CD8-positive, alpha-beta memory T cell (primary cell): ENCODE results near the gene SLC8A1. TPM values are rescaled to one million over a fixed set of nuclear protein-coding genes. Genes with fewer than 3 reads are reported as not detected.

ENCODE experiments used
- CTCF ChIA-PET: fragments of 350-600 bp; sonication (Branson Sonifier 250); formaldehyde crosslinking; loops from one replicate; lab custom pipeline; 2021; ENCODE audit warnings: antibody characterized with exemption; lab: Charles Lee
- POLR2A ChIA-PET: fragments of 350-600 bp; sonication (Branson Sonifier 250); formaldehyde crosslinking; loops from one replicate; lab custom pipeline; 2021; ENCODE audit warnings: antibody characterized with exemption; lab: Charles Lee
- DNase-seq, 5 donors: peaks; one replicate each; pipeline versions ENCODE4 v3.0.0 to v3.0.0-alpha.2; 2020 to 2022; ENCODE audit warnings: mixed read lengths in 1 of 5
- H3K27ac ChIP-seq: one replicate; pipeline ENCODE4 v1.7.0; 2013; ENCODE audit warnings: low read depth, mild to moderate bottlenecking, low read length, moderate library complexity
- H3K27me3 ChIP-seq: 2 replicates; pipeline ENCODE4 v1.7.0; 2013; ENCODE audit warnings: low read length, mild to moderate bottlenecking; ENCODE audit not compliant: insufficient read depth, poor library complexity, severe bottlenecking
- H3K36me3 ChIP-seq: 2 replicates; pipeline ENCODE4 v1.7.0; 2013; ENCODE audit warnings: mild to moderate bottlenecking, low read length, moderate library complexity; ENCODE audit not compliant: insufficient read depth
- H3K4me1 ChIP-seq: 2 replicates; pipeline ENCODE4 v1.7.0; 2013; ENCODE audit warnings: mild to moderate bottlenecking, low read length, moderate library complexity; ENCODE audit not compliant: insufficient read depth
- H3K4me3 ChIP-seq: 2 replicates; pipeline ENCODE4 v1.7.0; 2013; ENCODE audit warnings: mild to moderate bottlenecking, low read length
- H3K9me3 ChIP-seq: 2 replicates; pipeline ENCODE4 v1.7.0; 2013; ENCODE audit warnings: mild to moderate bottlenecking, low read length
- H3K27ac Mint-ChIP-seq, 8 donors: one replicate each; pipeline ENCODE4 v1.8.0; 2020 to 2021; ENCODE audit warnings: mixed read lengths in 8 of 8, mild to moderate bottlenecking in 6 of 8, inconsistent platforms in 3 of 8, moderate library complexity in 3 of 8
- H3K27me3 Mint-ChIP-seq, 2 donors: one replicate each; pipeline ENCODE4 v1.8.0; 2020 to 2021; ENCODE audit warnings: mixed read lengths in 2 of 2, mild to moderate bottlenecking in 1 of 2, moderate library complexity in 1 of 2
- H3K36me3 Mint-ChIP-seq, 3 donors: one replicate each; pipeline ENCODE4 v1.8.0; 2020 to 2021; ENCODE audit warnings: mixed read lengths in 3 of 3, inconsistent platforms in 1 of 3, mild to moderate bottlenecking in 1 of 3
- H3K4me1 Mint-ChIP-seq, 3 donors: one replicate each; pipeline ENCODE4 v1.8.0; 2020 to 2021; ENCODE audit warnings: mixed read lengths in 3 of 3, inconsistent platforms in 1 of 3, mild to moderate bottlenecking in 1 of 3
- H3K4me3 Mint-ChIP-seq, 7 donors: one replicate each; pipeline ENCODE4 v1.8.0; 2020 to 2021; ENCODE audit warnings: mixed read lengths in 7 of 7, mild to moderate bottlenecking in 6 of 7, moderate library complexity in 4 of 7, inconsistent platforms in 2 of 7
- H3K9me3 Mint-ChIP-seq, 5 donors: one replicate each; pipeline ENCODE4 v1.8.0; 2020 to 2022; ENCODE audit warnings: mixed read lengths in 5 of 5, mild to moderate bottlenecking in 3 of 5, moderate library complexity in 2 of 5, inconsistent platforms in 1 of 5
- polyA plus RNA-seq: library from polyadenylated mRNA; unstranded; fragments of 300-500 nt; fragmentation: Illumina TruSeq; gene quantifications from one replicate; pipeline ENCODE4 v1.2.3, GENCODE V29; 2021
- total RNA-seq, 2 experiments: library from RNA; stranded (reverse); gene quantifications; one replicate each; pipeline ENCODE4 v1.2.3, GENCODE V29; 2021

The SLC8A1 gene
- total and polyA plus RNA-seq, 3 experiments from 2014 or later = 0.15 to 0.22 TPM; not detected in 1

GRCh38 chr2:40218679-40219078 is 233.2 kb downstream of the SLC8A1 start:
- Histone ChIP-seq H3K4me1 (no peaks in the 10 kb centered on the region), H3K4me3 (no peak overlapping the region), H3K27ac (no peak overlapping the region), H3K9me3 (no peaks in the 10 kb centered on the region), H3K27me3 (no peaks in the 10 kb centered on the region), H3K36me3 (no peaks in the 10 kb centered on the region)
- Mint-ChIP-seq H3K4me1 (no peaks in the 10 kb centered on the region), H3K27me3 (no peaks in the 10 kb centered on the region), H3K27ac (no peak overlapping the region), H3K4me3 (no peak overlapping the region), H3K36me3 (no peaks in the 10 kb centered on the region), H3K9me3 (peaks cover 2 to 25% (median 7%) of the 10 kb centered on the region in 5 donors)
- POLR2A ChIA-PET = no interaction called here
- CTCF ChIA-PET = no interaction called here
- DNase-seq = no peak

GRCh38 chr2:40213619-40214018 is 238.3 kb downstream of the SLC8A1 start:
- H3K4me1 ChIP-seq = no peaks in the 10 kb centered on the region
- Mint-ChIP-seq H3K36me3 (peaks cover 0 to 1% (median 0%) of the 10 kb centered on the region in 3 donors), H3K27ac (no peak overlapping the region), H3K9me3 (peaks cover 0 to 11% (median 6%) of the 10 kb centered on the region in 5 donors), H3K4me3 (no peak overlapping the region), H3K27me3 (no peaks in the 10 kb centered on the region), H3K4me1 (no peaks in the 10 kb centered on the region)
- no peaks in the 10 kb centered on the region for H3K27me3 ChIP-seq
- no peak for DNase-seq
- no peak overlapping the region for H3K4me3 ChIP-seq
- ChIA-PET CTCF (no interaction called here), POLR2A (no interaction called here)
- no peak overlapping the region for H3K27ac ChIP-seq
- no peaks in the 10 kb centered on the region for H3K9me3 ChIP-seq
- H3K36me3 ChIP-seq = no peaks in the 10 kb centered on the region

- CTCF ChIA-PET = no interaction called here
- Histone ChIP-seq H3K4me3 (no peak overlapping the region), H3K27ac (no peak overlapping the region), H3K36me3 (no peaks in the 10 kb centered on the region), H3K9me3 (no peaks in the 10 kb centered on the region), H3K4me1 (no peaks in the 10 kb centered on the region), H3K27me3 (no peaks in the 10 kb centered on the region)
- no peak for DNase-seq
- Mint-ChIP-seq H3K9me3 (peaks cover 0 to 13% (median 6%) of the 10 kb centered on the region in 5 donors), H3K4me1 (no peaks in the 10 kb centered on the region), H3K27me3 (no peaks in the 10 kb centered on the region), H3K36me3 (peaks cover 0 to 1% (median 0%) of the 10 kb centered on the region in 3 donors), H3K27ac (no peak overlapping the region), H3K4me3 (no peak overlapping the region)
- POLR2A ChIA-PET = no interaction called here
Observed at GRCh38 chr2:40213071-40213470, 238.8 kb downstream of the SLC8A1 start.

GRCh38 chr2:40210968-40211353 is 240.9 kb downstream of the SLC8A1 start:
- Mint-ChIP-seq H3K27me3 (no peaks in the 10 kb centered on the region), H3K4me3 (no peak overlapping the region), H3K9me3 (peaks cover 0 to 10% (median 0%) of the 10 kb centered on the region in 5 donors), H3K27ac (no peak overlapping the region), H3K36me3 (peaks cover 0 to 1% (median 0%) of the 10 kb centered on the region in 3 donors), H3K4me1 (no peaks in the 10 kb centered on the region)
- no peaks in the 10 kb centered on the region for H3K9me3 ChIP-seq
- H3K4me1 ChIP-seq = no peaks in the 10 kb centered on the region
- no peak overlapping the region for H3K4me3 ChIP-seq
- DNase-seq = no peak
- ChIA-PET CTCF (no interaction called here), POLR2A (no interaction called here)
- H3K36me3 ChIP-seq = no peaks in the 10 kb centered on the region
- H3K27ac ChIP-seq = no peak overlapping the region
- H3K27me3 ChIP-seq = no peaks in the 10 kb centered on the region

- Histone ChIP-seq H3K27ac (no peak overlapping the region), H3K4me3 (no peak overlapping the region), H3K27me3 (no peaks in the 10 kb centered on the region), H3K9me3 (no peaks in the 10 kb centered on the region), H3K36me3 (no peaks in the 10 kb centered on the region), H3K4me1 (no peaks in the 10 kb centered on the region)
- ChIA-PET CTCF (no interaction called here), POLR2A (no interaction called here)
- Mint-ChIP-seq H3K36me3 (peaks cover 0 to 1% (median 0%) of the 10 kb centered on the region in 3 donors), H3K4me1 (no peaks in the 10 kb centered on the region), H3K27me3 (no peaks in the 10 kb centered on the region), H3K9me3 (peaks cover 0 to 10% (median 0%) of the 10 kb centered on the region in 5 donors), H3K27ac (no peak overlapping the region), H3K4me3 (no peak overlapping the region)
- no peak for DNase-seq
Observed at GRCh38 chr2:40210344-40210967, 241.4 kb downstream of the SLC8A1 start.

GRCh38 chr2:40209761-40210160 is 242.1 kb downstream of the SLC8A1 start:
- Mint-ChIP-seq H3K4me1 (no peaks in the 10 kb centered on the region), H3K36me3 (peaks cover 0 to 1% (median 0%) of the 10 kb centered on the region in 3 donors), H3K27ac (no peak overlapping the region), H3K9me3 (peaks cover 0 to 10% (median 0%) of the 10 kb centered on the region in 5 donors), H3K4me3 (no peak overlapping the region), H3K27me3 (no peaks in the 10 kb centered on the region)
- Histone ChIP-seq H3K9me3 (no peaks in the 10 kb centered on the region), H3K27ac (no peak overlapping the region), H3K4me3 (no peak overlapping the region), H3K36me3 (no peaks in the 10 kb centered on the region), H3K27me3 (no peaks in the 10 kb centered on the region), H3K4me1 (no peaks in the 10 kb centered on the region)
- no peak for DNase-seq
- ChIA-PET CTCF (no interaction called here), POLR2A (no interaction called here)

GRCh38 chr2:40208463-40208862 is 243.4 kb downstream of the SLC8A1 start:
- no peaks in the 10 kb centered on the region for H3K36me3 ChIP-seq
- H3K27me3 ChIP-seq = no peaks in the 10 kb centered on the region
- POLR2A ChIA-PET = no interaction called here
- Mint-ChIP-seq H3K9me3 (peaks cover 0 to 7% (median 0%) of the 10 kb centered on the region in 5 donors), H3K27me3 (no peaks in the 10 kb centered on the region), H3K4me3 (no peak overlapping the region), H3K27ac (no peak overlapping the region), H3K36me3 (peaks cover 0 to 1% (median 0%) of the 10 kb centered on the region in 3 donors), H3K4me1 (no peaks in the 10 kb centered on the region)
- H3K27ac ChIP-seq = no peak overlapping the region
- no peak overlapping the region for H3K4me3 ChIP-seq
- CTCF ChIA-PET = no interaction called here
- no peaks in the 10 kb centered on the region for H3K4me1 ChIP-seq
- no peaks in the 10 kb centered on the region for H3K9me3 ChIP-seq
- DNase-seq = no peak

GRCh38 chr2:40204268-40204667 is 247.6 kb downstream of the SLC8A1 start:
- Histone ChIP-seq H3K36me3 (no peaks in the 10 kb centered on the region), H3K4me3 (no peak overlapping the region), H3K4me1 (no peaks in the 10 kb centered on the region), H3K9me3 (no peaks in the 10 kb centered on the region), H3K27ac (no peak overlapping the region), H3K27me3 (no peaks in the 10 kb centered on the region)
- Mint-ChIP-seq H3K27me3 (no peaks in the 10 kb centered on the region), H3K4me1 (no peaks in the 10 kb centered on the region), H3K4me3 (no peak overlapping the region), H3K9me3 (peaks cover 0 to 5% (median 0%) of the 10 kb centered on the region in 5 donors), H3K27ac (no peak overlapping the region), H3K36me3 (peaks cover 0 to 1% (median 0%) of the 10 kb centered on the region in 3 donors)
- POLR2A ChIA-PET = no interaction called here
- DNase-seq = no peak
- CTCF ChIA-PET = no interaction called here
